Posterior vena cava (tissue), 2 donors: Measurements from ENCODE around the gene GPR137. TPM values are rescaled to one million over a fixed set of nuclear protein-coding genes. Genes with fewer than 3 reads are reported as not detected.
"Not testable (repeated sequence)": the region's sequence is repeated elsewhere in the genome, so short reads cannot be mapped to it uniquely, and the experiment has no call there.

Source experiments
- DNase-seq: peaks from one replicate; pipeline ENCODE4 v3.0.0-alpha.2; 2020; ENCODE audit warnings: low spot score
- intact Hi-C, 2 donors: fragments of 100-400 bp; cut with DNase I; formaldehyde crosslinking; loops; one replicate each; pipeline versions ENCODE4 v1.14.1 to v1.14.2; 2022 to 2023
- long read RNA-seq, 2 donors: library from polyadenylated mRNA; unstranded; transcript quantifications; one replicate each; pipeline ENCODE4 v2.0.0, GENCODE V29; 2020 to 2021
- total RNA-seq, 2 donors: library from RNA; stranded (reverse); fragmentation: NEBNext Ultra II Directional; extraction: Animal tissue kit (Norgen Biotek cat#: 25700); gene quantifications; one replicate each; pipeline ENCODE4 v1.2.1, GENCODE V29; 2021
- donor health status: DM: yes; HTN: yes; CAD: no.
- donor health status: DM: yes; HTN: yes; CAD: no.

GPR137 gene, protein sequence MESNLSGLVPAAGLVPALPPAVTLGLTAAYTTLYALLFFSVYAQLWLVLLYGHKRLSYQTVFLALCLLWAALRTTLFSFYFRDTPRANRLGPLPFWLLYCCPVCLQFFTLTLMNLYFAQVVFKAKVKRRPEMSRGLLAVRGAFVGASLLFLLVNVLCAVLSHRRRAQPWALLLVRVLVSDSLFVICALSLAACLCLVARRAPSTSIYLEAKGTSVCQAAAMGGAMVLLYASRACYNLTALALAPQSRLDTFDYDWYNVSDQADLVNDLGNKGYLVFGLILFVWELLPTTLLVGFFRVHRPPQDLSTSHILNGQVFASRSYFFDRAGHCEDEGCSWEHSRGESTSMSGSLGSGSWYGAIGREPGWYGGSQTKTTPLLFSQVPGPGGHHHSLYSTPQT
- total RNA-seq, result 10 to 100 TPM; 23.2 to 27.5 TPM
- long read RNA-seq, donor 1, partial matches to known transcripts, result 0 of 8 reads
- long read RNA-seq, donor 1, other reads (novel, unspliced or antisense), result 6 of 8 reads
- long read RNA-seq, donor 2, partial matches to known transcripts, result 4 of 15 reads
- long read RNA-seq, donor 2, other reads (novel, unspliced or antisense), result 8 of 15 reads

DNA sequence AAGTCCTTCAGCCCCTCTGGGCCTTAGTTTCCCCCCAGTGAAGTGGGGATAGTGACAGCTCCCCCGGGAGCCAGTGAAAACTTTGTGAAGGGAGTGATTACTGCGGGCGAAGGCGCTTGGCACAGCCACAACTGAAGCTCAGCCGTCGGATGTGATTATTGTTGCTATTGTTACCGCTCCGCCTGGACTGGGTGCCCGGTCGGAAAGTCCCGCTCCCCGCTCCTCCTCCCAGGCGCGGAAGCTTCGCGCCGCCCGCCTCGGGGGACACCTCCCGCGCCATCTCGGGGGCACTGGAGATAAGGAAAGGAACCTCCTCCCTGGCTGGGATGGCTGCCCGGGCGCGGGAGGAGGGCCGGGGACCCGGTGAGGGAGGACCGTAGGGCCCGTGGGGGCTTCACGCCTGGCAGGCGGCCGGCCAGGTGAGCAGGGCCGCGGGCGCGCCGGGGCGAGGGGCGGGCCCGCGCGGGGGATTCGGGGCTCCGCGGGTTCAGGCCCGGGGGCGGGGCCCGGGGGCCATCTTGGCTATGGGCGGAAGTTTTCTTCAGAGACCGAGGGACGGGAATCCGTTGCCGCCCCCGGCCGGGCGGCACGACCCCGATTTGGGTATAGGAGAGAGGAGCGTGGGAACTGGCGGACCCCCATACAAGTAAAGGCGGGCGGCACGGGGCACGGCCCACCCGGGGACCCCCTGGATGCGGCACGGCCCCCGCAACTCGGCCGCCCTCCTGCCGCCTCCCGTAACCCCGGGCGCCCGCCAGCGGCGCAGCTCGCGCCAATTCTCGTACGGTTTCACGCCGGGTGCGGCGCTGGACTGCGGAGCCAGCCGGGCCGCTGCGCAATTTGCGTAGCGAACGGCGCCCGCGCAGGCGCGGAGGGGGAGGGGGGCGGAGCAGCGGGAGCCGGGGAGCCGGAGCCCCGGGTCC, at the start of gene GPR137:
Gene GPR137 (plus strand): TSS at position 887 of the 923 bp plus-strand sequence. CDS start 677 bp downstream, outside the sequence.
- DNase-seq, result peak; percentile 96
- intact Hi-C loops, result no loop called here

DNA sequence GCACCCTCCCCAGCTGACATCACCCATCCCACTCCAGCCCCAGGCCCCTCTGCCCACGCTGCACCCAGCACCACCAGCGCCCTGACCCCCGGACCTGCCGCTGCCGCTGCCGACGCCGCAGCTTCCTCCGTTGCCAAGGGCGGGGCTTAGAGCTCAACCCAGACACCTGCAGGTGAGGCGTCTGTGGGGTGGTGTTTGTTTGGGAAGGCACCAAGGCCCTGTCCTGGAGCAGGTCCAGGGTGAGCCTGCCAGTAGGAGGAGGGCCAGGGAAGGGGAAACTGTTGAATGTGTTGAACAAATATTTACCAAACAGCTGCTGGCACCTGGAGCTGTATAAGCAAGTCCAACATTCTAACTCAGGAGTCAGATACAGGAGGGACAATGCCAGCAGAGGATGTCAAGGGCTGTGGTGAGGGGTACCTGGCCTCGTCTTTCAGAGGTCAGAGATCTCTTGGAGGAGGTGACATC, 48.1 kb upstream of the GPR137 start:
- no peak for DNase-seq
- intact Hi-C loops, result no loop called here

DNA sequence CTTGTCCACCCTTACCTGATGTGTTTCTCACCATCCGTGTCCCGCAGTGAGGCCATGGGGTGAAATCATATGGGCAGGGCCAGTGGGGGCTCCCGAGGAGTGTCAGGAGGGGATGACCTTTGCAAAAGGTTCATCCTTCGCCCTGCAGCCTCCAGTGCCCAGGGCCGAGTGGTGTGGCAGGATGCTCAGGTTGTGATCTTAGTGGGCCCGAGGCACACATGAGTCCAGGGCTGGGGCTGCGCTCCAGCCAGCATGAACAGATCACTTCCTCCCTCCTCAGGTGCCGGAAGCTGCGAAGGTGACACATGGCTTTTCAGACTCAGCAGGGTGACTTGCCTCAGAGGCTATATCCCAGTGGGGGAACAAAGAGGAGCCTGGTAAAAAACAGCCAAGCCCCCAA, 47.6 kb upstream of the GPR137 start:
- DNase-seq, result no peak
- intact Hi-C loops, result no loop called here

DNA sequence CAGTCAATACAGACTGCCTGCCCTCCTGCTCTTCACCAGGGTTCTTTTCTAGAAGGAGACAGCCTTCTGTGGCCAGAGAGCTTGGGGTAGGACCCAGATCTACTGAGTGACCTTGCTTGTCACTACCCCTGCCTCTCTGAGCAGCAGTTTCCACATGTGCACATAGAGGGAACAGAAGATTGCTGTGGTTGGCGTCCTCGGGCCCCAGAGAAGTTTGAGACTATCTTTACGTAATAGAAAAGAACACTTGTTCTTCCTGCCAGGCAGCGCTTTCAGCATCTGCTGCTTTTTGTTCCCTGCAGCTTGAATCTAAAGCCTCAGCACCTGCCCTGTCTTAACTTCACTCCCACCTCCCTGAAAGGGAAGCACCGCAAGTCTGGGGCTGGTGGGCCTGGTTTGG, 46.6 kb upstream of the GPR137 start:
- DNase-seq, result no peak
- intact Hi-C loops, result no loop called here

DNA sequence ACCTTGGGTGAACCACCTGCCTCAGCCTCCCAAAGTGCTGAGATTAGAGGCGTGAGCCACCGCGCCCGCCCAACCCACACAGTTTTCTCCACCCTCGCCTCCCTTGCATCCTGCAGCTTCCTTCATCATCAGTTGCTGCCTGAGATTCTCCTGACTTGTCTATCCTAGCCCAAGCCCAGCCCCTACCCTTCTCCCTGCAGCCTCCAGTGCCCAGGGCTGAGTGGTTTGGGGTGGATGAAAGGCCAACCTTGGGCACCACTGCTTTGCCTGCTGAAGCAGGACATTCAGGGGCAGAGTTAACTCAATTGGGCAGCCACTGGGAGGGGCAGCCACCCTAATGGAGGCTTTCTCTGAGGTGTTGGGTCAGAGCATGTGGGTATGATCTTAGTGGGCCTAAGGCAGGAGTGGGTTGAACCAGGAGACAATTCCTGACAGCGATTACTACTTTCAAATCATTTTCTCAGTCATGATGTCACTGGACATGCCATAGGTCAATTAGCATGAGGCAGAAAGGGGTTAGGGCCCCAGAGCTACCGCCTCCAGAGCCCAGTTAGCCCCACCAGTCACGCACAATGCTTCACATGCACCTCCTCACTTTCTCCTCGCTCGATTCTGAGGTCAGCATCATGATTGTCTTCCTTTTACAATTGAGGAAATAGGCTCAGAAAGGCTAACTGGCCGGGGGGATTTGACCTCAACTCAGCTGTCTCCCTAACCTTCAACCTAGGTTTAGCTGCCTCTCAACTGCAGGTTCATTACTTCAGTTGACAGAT, 45.8 kb upstream of the GPR137 start:
- no peak for DNase-seq

DNA sequence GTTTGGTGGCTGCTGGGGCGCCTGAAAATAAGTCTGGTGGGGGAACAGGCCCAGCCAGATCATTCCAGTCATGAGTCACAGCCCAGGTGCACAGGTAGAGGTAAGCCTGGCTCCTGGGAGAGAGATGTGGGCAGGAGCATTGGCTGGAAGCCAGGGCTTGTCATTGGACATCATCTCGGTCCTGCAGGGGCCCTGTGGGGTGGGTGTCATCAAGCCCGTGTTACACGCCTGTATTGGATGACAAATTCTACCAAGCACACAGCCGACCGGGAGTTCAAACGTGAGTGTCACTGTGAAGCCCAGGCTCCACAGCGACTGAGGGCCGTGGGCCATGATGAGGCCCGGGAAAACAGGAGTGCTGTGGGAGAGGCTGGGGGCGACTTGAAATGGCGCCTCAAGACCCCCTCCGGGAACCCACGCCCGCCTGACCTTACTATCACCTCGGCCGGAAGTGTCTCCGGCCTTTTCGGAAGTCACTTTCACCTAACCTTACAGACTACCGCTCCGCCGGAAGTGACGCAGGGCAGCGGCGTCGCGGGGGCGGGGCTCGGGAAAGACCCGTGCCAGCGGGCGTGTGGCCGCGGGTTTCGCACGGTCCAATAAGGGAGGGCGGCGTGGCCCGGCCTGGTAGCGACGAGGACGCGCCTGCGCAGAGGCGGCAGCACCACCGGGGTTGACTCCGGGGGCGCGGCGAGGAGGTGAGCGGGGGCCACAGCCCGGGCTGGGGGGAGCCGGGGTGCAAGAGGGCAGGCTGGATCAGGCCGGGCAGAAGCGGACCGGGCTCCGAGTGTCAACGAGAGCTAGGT, 45.0 kb upstream of the GPR137 start, which contains the start of gene FKBP2:
Gene FKBP2 (plus strand): TSS at position 661 of the 806 bp plus-strand sequence. CDS start 1,293 bp downstream, outside the sequence.
- DNase-seq, result peak; percentile 99
- intact Hi-C loops, result loop anchor here in 1 of 2 donors (10.0 kb wide), 1 partner anchor 64 kb away; the partner anchor contains the start of genes CATSPERZ and ESRRA

More for the DNA sequence above, 45.8 kb upstream of the GPR137 start:
- intact Hi-C loops, result loop anchor here in 1 of 2 donors (10.0 kb wide), 1 partner anchor 65 kb away; the partner anchor contains the start of genes CATSPERZ and ESRRA

DNA sequence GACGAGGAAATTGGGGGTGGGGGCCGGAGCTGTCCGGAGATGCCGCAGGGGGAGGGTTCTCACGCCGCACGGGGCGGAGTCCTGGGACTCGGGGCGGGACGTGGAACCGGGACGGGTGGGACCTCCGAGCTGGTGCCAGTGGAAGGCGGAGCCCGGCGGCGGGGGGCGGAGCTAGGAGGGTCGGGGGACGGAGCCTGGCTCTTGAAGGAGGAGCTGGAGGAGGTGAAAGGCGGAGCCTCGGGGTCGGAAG, 44.5 kb upstream of the GPR137 start:
- peak; percentile 100 for DNase-seq
- intact Hi-C loops, result loop anchor here in 1 of 2 donors (10.0 kb wide), 1 partner anchor 64 kb away; the partner anchor contains the start of genes CATSPERZ and ESRRA

DNA sequence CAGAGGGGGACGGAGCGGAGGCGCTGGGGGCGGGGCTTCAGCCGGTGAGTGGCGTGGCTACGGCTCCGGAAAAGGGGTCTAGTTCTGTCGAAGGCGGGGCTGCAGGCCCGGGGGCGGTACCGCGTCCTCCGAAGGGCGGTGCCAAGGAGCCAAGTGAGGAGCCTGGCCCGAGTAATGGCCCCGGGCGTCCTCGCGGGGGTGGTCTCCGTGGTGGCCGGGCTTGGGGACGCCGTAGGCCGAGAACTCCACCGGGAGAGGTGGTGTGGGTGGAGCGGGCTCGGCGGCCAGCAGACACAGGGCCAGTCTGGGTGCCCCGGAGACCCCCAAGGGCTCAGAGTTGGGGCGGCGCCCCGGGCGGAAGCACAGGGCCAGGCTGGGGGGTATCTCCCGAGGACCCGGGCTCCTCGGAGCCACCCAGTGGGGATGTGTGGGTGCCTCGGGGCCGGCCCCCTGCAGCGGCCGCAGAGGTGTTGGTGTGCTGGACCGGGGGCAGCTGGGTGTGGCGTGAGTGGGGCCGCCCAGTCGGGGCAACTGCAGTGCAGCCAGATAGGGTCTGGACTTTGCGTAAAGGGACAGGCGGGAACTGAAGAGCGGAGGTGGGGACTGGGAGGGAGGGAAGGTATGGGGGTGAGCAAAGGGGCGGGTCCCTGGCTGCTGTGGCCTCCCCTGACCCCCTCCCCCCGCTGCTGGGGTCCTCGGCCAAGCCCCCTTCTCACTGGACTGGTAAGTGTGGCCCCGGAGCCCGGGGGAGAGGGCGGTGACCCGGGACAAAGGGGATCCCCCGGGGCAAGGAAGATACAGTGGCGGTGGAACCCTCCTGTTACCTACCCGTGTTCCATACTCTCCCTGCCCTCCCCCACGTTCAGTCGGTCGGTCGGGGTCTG, 43.9 kb upstream of the GPR137 start:
- intact Hi-C loops, result loop anchor here in 1 of 2 donors (10.0 kb wide), 1 partner anchor 63 kb away; the partner anchor contains the start of genes CATSPERZ and ESRRA

DNA sequence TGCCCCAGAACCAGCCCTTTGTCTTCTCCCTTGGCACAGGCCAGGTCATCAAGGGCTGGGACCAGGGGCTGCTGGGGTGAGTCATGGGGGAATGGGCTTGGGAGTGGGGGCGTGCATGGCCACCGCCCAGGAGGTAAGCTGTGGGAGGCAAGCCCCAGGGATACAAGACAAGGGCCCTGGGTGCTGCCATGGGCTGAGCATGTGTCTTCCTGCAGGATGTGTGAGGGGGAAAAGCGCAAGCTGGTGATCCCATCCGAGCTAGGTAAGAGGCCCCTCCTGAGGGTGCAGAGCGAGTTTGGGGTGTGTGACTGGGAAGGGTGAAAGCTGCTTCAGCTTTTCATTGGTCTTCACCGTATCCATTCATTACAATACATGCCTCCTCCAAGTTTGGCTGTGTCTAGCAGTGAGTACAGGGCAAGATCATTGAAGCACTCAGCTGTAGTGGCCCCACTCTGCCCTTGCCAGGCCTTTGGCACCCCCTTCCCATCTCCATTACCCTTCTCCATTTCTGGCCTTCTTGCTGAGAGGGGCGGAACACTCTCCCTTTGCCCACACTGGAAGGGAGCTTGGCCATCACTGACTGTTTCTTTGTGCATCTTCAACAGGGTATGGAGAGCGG, 42.3 kb upstream of the GPR137 start:
- intact Hi-C loops, result loop anchor here in 1 of 2 donors (10.0 kb wide), 1 partner anchor 61 kb away; the partner anchor contains the start of genes CATSPERZ and ESRRA
- no peak for DNase-seq

More for the DNA sequence above, 43.9 kb upstream of the GPR137 start:
- peak; percentile 89 for DNase-seq

DNA sequence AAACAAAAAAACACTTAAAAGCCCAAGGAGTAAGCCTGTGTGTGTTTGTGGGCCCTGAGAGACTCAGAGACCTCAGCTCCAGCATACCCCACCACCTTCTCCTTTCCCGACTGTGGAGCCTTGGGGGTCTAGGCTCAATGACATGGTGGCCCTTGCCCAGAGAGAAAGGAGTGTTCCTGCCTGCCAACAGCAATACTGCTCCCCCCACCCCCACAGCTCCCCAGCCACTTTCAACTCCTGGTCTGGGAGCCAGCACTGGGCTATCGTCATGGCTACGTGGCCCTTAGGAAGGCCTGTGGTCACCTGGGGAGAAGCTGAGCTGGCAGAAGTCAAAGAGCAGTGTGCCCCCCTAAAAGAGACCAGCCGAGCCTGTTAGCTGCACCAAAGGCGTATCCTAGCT, 41.5 kb upstream of the GPR137 start:
- no peak for DNase-seq
- intact Hi-C loops, result loop anchor here in 1 of 2 donors (10.0 kb wide), 1 partner anchor 61 kb away; the partner anchor contains the start of genes CATSPERZ and ESRRA

DNA sequence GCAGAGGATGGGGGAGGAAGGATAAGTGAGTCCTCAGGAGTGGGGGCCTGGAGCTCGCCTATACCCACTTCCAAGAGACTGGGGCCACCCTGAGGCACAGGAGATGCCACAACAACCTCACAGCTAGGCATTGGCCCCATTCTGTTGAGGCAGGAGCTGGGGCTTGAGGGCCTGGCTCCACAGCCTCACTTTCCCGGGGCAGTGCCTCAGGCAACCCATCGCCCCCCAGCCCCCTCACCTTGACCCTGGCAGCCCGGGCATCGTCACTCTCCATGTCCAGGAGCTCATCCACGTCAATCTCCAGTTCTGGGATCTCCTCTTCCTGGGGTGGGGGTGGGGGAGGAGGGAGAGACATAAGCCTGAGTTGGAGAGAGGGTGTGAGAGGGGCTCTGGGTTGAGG, 40.7 kb upstream of the GPR137 start:
- intact Hi-C loops, result loop anchor here in 1 of 2 donors (10.0 kb wide), 1 partner anchor 60 kb away; the partner anchor contains the start of genes CATSPERZ and ESRRA
- no peak for DNase-seq

DNA sequence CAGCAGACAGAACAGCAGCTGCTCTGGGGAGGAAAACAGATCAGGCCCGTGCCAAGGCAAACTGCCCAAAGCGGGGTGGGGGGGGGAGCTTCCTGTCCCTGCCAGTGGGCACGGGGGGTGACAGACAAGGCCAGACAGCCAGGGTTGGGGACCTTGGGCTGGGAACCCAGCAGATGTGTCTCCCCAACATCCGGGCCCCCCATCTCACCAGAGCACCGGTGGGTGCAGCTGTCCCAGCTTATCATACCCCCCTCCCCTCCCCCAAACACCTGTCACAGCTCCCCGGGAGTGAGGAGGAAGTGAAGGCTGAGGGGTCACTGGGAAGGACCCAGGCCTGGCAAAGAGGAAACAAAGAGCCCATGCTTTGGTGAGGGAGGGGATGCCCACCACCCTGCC, 40.2 kb upstream of the GPR137 start:
- intact Hi-C loops, result loop anchor here in 1 of 2 donors (10.0 kb wide), 1 partner anchor 59 kb away; the partner anchor contains the start of genes CATSPERZ and ESRRA
- DNase-seq, result no peak

DNA sequence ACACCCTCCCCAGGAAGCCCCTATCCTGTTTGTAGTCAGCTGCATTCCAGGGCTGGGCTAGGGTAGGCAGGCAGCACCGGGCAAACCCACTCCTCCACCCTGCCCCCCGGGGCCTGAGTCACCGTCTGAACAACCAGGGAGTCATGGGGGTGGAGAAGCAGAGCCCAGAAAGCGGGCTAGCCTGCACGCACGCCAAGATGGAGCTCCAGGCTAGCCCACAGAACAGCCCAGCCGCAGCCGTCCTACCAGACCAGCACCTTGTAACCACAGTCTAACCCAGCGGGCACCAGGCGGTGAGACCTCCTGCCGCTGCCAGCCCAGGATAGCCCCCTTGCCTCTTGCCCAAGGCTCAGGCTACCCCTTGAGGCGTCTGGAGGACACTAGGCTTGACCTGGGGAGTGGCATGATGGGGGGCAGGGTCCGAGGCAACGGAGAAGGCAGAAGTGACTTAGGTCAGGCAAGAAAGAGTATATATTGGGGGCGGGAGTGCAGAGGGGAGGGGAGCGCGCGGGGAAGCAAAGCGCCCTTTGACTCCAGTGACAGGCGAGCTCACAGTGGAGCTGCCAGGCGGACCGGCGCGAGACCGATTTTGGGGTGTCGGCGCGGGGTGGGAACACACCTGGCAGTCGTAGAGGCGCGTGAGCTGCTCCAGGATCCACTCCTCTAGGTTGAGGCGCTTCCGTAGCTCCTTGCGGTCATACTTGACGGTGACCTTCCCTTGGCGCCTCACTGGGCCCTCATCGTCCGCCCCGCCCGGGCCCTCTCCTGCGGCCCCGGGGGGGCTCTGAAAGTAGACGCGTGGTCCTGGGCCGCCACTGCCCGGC, 39.6 kb upstream of the GPR137 start:
- peak; percentile 95 for DNase-seq
- intact Hi-C loops, result loop anchor here in 1 of 2 donors (10.0 kb wide), 1 partner anchor 59 kb away; the partner anchor contains the start of genes CATSPERZ and ESRRA

DNA sequence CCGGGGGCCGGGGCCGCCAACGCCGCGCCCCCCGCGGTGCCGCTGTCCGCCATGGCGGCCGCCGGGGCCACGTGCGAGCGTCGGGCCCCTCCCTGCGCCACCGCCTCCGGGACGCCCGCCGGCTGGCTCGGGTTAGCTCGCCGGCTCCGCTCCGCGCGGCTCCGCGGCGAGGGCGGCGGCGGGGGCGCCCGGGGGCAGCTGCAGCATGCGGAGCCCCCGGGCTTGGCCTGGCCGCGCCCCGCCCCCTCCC, 39.1 kb upstream of the GPR137 start:
- intact Hi-C loops, result loop anchor here in 1 of 2 donors (10.0 kb wide), 1 partner anchor 58 kb away; the partner anchor contains the start of genes CATSPERZ and ESRRA
- not testable (repeated sequence) for DNase-seq
